Stomach (tissue), 4 donors: Measurements from ENCODE around the gene FAM237B.

ENCODE experiments used
- CTCF ChIP-seq, 7 experiments: fragments of 450-650 bp in 4 of 7; fragments of 200-600 bp in 3 of 7; sonication (generic) in 3 of 7; IDR thresholded peaks; one replicate each; pipeline ENCODE4 v1.5.1; 2016 to 2019; ENCODE audit warnings: antibody characterized with exemption in 7 of 7, control low read depth in 2 of 7, mild to moderate bottlenecking in 1 of 7
- EP300 ChIP-seq: sonication (generic); formaldehyde crosslinking; IDR thresholded peaks from one replicate; pipeline ENCODE4 v1.6.1; 2017; ENCODE audit warnings: antibody characterized with exemption
- POLR2A ChIP-seq, 4 donors: fragments of 450-650 bp; IDR thresholded peaks; one replicate each; pipeline ENCODE4 v1.6.1; 2016; ENCODE audit warnings: antibody characterized with exemption in 4 of 4, control low read depth in 2 of 4, mild to moderate bottlenecking in 1 of 4, moderate library complexity in 1 of 4

DNA sequence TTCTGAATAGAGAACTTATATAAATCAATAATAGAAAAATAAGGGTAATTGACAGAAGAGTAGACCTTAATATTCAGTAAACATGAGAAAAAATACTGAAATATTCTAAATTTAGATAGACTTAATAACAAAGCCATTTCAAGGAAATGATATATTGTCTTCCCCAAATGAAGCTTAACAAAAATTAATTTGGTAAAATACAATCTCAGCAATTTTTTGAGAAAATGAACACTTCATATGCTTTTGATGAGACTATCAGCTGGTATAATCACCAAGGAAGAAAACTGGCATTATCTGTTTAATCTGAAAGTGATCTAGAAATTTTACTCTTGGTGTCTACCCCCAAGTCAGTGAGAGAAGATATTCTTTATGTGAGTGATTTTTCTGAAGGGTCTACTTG lies 1.7 kb upstream of the FAM237B start:
- TF ChIP-seq CTCF (IDR thresholded peaks at IDR 0.05): no peak
- TF ChIP-seq EP300: no peak
- TF ChIP-seq POLR2A (IDR thresholded peaks at IDR 0.05): no peak
